HG03354 (cell line): ENCODE results near the gene CCDC180.

Experiments
- ATAC-seq: cut with Tn5 transposase; IDR thresholded peaks from one replicate; pipeline ENCODE4 v1.9.1; 2021; ENCODE audit warnings: mild to moderate bottlenecking; ENCODE audit not compliant: unreplicated experiment, poor library complexity, severe bottlenecking

The CCDC180 gene

DNA sequence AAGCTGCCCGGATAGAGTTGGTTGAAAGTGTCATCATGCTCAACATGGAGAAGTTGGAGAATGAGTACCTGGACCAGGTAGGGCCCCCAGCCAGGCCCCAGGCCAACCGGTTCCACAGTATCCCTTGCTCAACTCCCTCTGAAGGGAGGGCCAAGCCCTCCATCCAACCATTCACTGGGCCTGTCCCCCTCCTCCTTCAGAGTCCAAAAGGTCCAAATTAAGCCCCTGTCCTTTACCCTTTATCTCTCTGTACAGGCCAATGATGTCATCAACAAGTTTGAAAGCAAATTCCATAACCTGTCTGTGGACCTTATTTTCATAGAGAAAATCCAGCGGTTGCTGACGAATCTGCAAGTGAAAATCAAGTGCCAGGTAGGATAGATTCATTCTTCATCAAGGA, 47.2 kb downstream of the CCDC180 start:
- ATAC-seq, result no peak

DNA sequence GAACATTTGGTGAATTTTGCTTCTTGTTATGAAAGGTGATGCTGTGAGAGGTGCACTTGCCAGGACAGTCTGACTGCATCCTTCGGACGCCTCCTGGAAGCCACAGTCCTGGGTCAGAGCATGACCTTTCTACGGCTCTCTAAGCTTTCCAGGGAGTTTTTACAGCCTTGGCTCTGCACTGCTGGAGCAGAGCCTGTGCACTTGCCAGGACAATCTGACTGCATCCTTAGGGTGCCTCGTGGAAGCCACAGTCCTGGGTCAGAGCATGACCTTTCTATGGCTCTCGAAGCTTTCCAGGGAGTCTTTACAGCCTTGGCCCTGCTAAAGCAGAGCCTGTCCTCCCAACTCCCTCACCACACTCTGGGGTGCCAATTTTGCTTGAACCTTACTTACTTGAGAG, 49.6 kb downstream of the CCDC180 start:
- ATAC-seq, result no peak
